Measurements from ENCODE around the gene ASMT.

GRCh38 chrX:1649621-1650020 is 34.8 kb downstream of the ASMT start:
- TF ChIP-seq, protein P1, sequence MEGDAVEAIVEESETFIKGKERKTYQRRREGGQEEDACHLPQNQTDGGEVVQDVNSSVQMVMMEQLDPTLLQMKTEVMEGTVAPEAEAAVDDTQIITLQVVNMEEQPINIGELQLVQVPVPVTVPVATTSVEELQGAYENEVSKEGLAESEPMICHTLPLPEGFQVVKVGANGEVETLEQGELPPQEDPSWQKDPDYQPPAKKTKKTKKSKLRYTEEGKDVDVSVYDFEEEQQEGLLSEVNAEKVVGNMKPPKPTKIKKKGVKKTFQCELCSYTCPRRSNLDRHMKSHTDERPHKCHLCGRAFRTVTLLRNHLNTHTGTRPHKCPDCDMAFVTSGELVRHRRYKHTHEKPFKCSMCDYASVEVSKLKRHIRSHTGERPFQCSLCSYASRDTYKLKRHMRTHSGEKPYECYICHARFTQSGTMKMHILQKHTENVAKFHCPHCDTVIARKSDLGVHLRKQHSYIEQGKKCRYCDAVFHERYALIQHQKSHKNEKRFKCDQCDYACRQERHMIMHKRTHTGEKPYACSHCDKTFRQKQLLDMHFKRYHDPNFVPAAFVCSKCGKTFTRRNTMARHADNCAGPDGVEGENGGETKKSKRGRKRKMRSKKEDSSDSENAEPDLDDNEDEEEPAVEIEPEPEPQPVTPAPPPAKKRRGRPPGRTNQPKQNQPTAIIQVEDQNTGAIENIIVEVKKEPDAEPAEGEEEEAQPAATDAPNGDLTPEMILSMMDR (conservative IDR thresholded peaks at IDR 0.05), result no peak
- TF ChIP-seq ZFX (IDR thresholded peaks at IDR 0.05), result no peak
